ENCODE results near the gene NADK2. TPM values are rescaled to one million over a fixed set of nuclear protein-coding genes. Genes with fewer than 3 reads are reported as not detected.

Gene NADK2
- total RNA-seq, 2 experiments from 2014 or later = 23.8 to 37.5 TPM

GRCh38 chr5:36244076-36244475, 2.4 kb upstream of the NADK2 start:
- BruUV-seq (replicated peaks) = no TSS peak
- Histone ChIP-seq H3K36me3 (ENCODE audit: insufficient read depth, low read length) (no peaks in the 10 kb centered on the region), H3K4me2 (ENCODE audit: low read length) (no peak overlapping the region), H3K4me1 (ENCODE audit: insufficient read depth, low read length, poor library complexity, severe bottlenecking) (peaks cover 25% of the 10 kb centered on the region), H3K27ac (ENCODE audit: low read depth, low read length, poor library complexity, severe bottlenecking) (no peak overlapping the region), H3K9me3 (ENCODE audit: low read length) (no peaks in the 10 kb centered on the region), H4K20me1 (ENCODE audit: insufficient read depth, low read length) (no peaks in the 10 kb centered on the region; the same call in 1 of the 2 replicates), H3K79me2 (ENCODE audit: insufficient read depth, low read depth, low read length) (peaks cover 21% of the 10 kb centered on the region; the same call in 1 of the 2 replicates), H3K4me3 (ENCODE audit: low read depth, low read length, poor library complexity, severe bottlenecking) (no peak overlapping the region), H2AFZ (ENCODE audit: low read length) (no peak overlapping the region), H3K9me2 (ENCODE audit: insufficient read depth, low read length) (no peaks in the 10 kb centered on the region)
- ChIA-PET CTCF (ENCODE audit: unreplicated experiment) (interaction anchor here (0.6 kb wide), 1 partner anchor 565 kb away, joined by 3 read pairs; no protein-coding TSS in a partner anchor), POLR2A (interaction anchor here (0.6 to 3.2 kb wide), 7 partner anchors 8 to 472 kb away, joined by 3 to 21 read pairs (median 4); no protein-coding TSS in a partner anchor)
- no peak for DNase-seq (ENCODE audit: low spot score)
- intact Hi-C loops (cut with micrococcal nuclease; ENCODE audit: unreplicated experiment) = loop anchor here (5.0 kb wide), 2 partner anchors 337 to 1317 kb away; partner anchors contain the start of gene DNAJC21
- no peak for TF ChIP-seq CTCF (conservative IDR thresholded peaks at IDR 0.05; ENCODE audit: low read length)
- TF ChIP-seq EZH2phosphoT487 (IDR thresholded peaks at IDR 0.05; ENCODE audit: borderline replicate concordance, low read depth, low read length) = no peak

DNA sequence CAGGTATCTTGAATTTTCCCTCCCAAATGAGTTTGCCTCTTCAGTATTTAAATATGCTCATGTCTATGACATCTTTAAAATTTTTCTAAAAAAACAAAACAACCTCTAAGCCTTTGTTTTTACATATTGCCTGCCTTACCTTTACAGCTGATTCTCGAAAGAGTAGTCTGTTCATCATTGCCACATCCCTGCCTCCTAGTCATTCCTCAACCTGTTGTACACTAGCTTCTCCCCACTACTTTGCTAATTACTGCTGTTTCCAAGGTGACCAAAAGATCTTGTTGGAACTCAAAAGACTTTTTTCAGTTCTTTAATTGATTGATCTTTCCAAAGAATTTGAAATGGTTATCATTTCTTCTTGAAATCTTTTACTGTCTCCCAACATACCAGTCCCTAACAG, 1.9 kb upstream of the NADK2 start:
- Histone ChIP-seq H3K4me2 (ENCODE audit: low read length) (no peak overlapping the region), H3K9me2 (ENCODE audit: insufficient read depth, low read length) (no peaks in the 10 kb centered on the region), H3K4me3 (ENCODE audit: low read depth, low read length, poor library complexity, severe bottlenecking) (no peak overlapping the region), H3K9me3 (ENCODE audit: low read length) (no peaks in the 10 kb centered on the region), H3K4me1 (ENCODE audit: insufficient read depth, low read length, poor library complexity, severe bottlenecking) (peaks cover 30% of the 10 kb centered on the region), H2AFZ (ENCODE audit: low read length) (no peak overlapping the region), H4K20me1 (ENCODE audit: insufficient read depth, low read length) (no peaks in the 10 kb centered on the region; the same call in 1 of the 2 replicates), H3K27ac (ENCODE audit: low read depth, low read length, poor library complexity, severe bottlenecking) (no peak overlapping the region), H3K36me3 (ENCODE audit: insufficient read depth, low read length) (no peaks in the 10 kb centered on the region), H3K79me2 (ENCODE audit: insufficient read depth, low read depth, low read length) (peaks cover 26% of the 10 kb centered on the region)
- CTCF ChIA-PET (ENCODE audit: unreplicated experiment) = no interaction called here
- TF ChIP-seq CTCF (conservative IDR thresholded peaks at IDR 0.05; ENCODE audit: low read length) (no peak), EZH2phosphoT487 (IDR thresholded peaks at IDR 0.05; ENCODE audit: borderline replicate concordance, low read depth, low read length) (no peak)
- DNase-seq (ENCODE audit: low spot score) = no peak
- POLR2A ChIA-PET = interaction anchor here (0.7 to 3.2 kb wide), 8 partner anchors 8 to 134 kb away, joined by 3 to 21 read pairs (median 4); no protein-coding TSS in a partner anchor
- intact Hi-C loops (cut with micrococcal nuclease; ENCODE audit: unreplicated experiment) = loop anchor here (5.0 kb wide), 2 partner anchors 336 to 1316 kb away; partner anchors contain the start of gene DNAJC21
- no TSS peak for BruUV-seq (replicated peaks)
